ENCODE data around the gene CD9.

The CD9 gene

DNA sequence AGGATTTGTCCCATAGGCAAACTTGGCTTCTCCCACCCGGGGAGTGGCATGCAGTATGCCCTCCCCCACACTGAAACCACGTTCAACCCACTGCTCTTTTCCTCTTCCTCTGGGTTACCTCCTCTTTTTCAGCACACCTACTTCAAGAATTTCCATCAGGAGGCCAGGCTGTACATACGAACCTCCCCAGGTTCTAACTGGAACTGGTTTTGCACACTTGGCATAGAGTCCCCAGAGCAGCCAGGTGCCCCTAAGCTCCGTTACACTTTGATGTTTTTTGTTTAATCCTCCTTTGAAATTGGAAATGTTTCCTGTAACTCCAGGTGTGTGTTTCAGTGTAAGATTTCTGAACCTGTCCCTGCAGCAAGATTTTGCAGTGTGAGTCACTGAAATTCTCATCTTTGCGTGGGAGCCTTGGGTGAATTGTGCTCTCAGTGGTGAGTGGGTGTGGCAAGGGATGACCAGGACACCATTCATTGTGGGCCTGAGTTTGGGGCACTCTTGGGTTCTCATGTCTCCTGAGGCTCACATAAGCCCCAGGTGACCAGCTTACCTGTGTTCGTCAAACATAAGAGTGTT is 18.2 kb downstream of the CD9 start:
- no peak for DNase-seq (ENCODE audit: low read depth in 1 of 2, low spot score in 1 of 2)

DNA sequence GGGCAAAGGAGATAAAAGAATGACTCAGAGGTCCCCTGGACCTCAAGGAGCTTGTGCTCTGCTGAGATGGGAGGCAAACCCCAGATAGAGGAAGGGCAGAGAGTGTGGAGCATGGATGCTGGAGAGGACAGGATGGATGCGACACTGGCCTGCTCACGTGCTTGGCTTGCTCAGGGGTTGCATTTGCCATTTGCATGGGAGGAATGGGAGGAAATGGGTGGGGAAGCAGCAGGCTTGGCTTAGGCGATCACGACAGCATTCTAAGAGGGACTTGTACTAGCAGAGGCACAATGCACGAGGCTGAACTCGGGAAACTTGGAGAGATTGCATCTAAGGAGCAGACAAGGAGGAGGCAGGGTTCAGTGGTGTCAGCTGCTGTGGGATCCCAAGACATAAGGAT is 19.8 kb downstream of the CD9 start:
- DNase-seq (ENCODE audit: low read depth in 1 of 2, low spot score in 1 of 2): no peak

DNA sequence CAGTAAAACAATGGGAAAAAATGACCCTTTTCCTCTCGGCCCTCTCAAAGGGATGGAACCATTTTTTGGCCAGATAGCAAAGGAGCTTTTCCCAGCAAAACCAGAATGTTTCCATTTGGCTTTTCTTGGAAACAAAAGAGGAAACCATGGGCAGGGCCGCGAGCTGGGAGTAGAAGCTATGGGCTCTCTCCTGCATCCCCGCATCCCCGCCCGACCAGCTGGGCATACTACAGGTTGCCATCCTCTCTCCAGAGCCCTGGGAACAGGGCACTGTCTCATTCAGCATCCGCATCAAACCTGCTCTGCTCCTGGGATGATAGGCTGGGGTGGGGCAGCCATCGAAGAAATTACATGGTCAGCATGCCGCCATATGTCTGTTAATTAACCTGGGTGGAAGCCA is 20.9 kb downstream of the CD9 start:
- no peak for DNase-seq (ENCODE audit: low read depth in 1 of 2, low spot score in 1 of 2)

DNA sequence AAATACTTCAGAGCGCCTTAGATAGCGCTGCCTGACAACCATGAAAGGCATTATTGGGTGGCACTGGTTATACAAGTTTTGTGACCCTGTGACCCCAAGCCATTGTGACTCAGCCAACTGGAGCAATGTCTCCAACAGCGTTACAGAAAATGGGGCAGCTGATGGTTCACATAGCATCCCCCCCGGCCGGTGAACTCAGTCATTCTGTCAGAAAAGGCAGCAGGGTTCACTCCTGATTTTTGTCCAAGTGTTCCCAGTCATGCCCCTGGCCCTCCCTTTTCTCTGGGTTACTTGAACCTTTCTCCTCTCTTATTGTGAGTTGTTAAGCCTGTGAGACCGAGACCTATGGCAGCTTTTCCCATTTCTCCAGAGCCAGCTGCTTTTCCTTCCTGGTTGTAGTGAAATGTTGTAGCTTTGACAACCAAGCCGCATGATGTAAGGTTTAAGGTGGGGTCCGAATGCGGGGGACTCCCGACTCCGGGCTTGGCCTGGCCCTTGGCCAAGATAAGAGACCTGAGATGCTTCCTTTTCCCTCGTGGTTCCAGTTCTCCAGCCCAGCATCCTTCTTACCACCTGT is 22.0 kb downstream of the CD9 start:
- DNase-seq (ENCODE audit: low read depth in 1 of 2, low spot score in 1 of 2): no peak

DNA sequence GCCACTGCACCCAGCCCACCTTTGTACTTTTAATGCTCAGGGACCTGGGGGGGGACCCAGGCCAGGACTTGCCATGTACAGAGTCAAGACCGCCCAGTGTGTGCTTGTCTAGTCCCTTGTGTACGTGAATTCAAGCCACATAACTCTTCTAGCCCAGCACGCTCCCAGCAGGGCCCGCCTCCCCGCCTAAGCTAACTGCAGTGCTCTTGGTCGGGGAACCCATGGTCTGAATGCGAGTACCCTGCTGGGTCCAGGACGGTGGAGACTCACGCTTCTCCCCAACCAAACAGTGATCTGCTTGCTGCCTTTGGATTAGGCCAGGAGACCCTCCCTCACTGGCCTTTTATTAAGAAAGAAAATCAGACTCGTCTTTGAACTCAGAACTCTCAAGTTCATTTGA is 23.3 kb downstream of the CD9 start:
- DNase-seq (ENCODE audit: low read depth in 1 of 2, low spot score in 1 of 2): no peak

DNA sequence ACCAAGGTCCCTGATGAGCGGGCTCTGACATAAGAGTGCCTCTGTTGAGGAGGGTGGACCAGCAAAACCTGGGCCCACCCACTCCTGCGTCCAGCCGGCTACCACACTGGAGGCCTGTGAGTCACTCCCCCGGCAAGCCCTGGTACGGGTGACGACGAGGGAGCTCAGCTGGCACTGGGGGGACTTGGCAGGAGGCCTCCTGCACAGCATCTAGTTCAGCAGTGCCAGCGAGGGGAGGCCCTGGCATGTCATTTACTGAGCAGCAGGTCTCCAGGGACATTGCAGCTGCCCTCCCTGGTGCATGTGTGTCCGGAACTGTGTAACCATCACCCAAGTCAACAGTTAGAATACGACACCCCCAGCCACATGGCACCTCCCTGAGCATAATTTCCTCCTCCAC is 24.4 kb downstream of the CD9 start:
- no peak for DNase-seq (ENCODE audit: low read depth in 1 of 2, low spot score in 1 of 2)

DNA sequence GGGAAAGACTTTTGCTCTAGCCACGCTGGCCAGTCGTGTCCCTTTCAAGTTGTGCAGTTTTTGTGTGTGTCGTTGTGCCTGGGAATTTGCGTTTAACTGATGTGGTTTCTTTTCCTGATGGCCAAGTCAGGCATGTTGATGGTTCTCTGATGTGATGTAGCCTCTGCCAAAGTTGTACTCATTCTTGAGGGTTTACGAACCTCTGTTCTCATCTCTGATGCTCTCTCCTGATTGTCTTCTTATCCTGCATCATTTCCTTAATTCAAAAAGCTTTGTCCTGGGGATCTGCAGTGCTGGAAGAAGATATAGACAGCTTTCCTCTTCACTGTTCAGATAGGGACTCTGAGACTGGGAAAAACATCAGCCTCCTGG is 25.4 kb downstream of the CD9 start:
- no peak for DNase-seq (ENCODE audit: low read depth in 1 of 2, low spot score in 1 of 2)

DNA sequence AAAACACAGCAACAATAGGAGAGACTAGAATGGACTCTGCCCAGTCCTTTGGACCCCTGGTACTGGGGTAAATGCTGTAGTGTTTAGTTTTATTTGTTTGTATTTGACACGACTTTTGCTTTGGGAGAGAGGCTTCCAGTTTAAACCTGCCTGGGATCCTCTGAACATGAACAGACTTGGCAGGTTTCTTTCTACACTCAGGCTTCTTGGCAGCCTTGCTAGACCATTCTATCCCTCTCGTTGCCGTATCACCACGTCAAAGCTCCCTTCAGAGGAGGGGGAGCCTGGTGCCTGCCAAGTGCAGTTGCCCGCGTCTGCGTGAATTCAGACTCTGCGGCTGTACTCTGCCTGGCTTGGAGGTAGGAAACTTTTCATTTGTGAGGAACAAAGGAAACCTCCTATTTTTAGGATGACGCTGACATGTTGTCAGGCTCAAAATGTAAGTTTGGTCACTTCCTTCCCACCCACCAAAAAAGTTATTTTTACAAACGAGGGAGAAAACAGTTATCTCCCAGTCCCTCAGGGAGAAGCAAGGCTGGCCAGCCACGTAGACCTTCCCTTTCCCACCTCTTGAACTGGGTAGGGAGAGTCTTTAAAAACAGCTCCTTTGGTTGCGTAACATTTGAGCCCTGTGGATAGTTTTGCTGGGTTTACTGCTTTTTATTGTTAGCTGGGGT is 25.9 kb downstream of the CD9 start:
- DNase-seq (ENCODE audit: low read depth in 1 of 2, low spot score in 1 of 2): no peak

DNA sequence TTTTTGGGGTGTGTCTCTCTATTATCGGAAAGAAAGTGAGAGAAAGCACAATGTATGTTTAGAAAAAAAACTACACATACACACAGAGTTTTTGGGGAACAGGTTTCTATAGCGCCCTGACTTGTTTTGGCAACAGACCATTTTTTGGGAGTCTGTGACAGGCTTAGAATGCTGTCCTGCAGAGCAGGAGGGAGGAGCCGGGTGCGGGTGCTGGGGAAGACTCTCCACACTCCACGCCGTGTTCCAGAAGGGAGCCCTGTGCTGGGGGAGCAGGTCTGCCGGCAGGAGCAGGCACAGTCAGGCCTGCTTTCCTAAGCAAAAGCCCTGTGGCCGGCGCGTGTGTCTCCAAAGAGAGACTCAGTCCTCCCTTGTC is 26.5 kb downstream of the CD9 start:
- DNase-seq (ENCODE audit: low read depth in 1 of 2, low spot score in 1 of 2): no peak

DNA sequence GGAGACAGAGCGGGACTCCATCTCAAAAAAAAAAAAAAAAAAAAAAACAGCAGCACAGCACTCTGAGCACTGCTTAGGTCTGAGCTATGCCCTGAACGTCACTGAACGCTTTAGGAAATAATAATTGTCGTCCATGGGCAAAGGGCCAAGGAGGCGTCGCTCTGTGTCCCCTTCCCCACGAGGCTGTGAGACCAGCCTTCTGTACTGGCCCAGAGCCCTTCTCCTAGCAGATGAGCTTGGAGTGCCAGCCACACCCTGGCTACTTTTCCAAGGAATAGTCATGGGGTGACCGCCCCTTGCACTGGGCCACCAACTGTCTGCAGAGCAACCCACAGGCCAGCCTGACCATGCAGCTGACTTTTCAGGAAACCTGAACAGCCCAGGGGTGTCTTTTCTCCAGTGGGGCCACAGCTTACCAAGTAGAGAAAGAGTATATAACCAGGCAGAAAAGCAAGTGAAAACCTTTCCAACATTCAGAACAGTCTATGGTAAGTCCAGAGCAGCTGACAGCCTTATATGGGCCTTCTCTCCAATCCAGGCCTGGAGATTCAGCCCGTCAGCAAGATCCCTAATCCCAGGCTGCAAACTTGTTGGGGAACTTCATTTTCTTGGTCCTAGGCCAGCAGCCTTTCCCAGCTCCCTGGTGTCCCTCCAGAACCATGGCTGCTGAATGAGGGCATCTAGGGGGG is 28.5 kb downstream of the CD9 start:
- DNase-seq (ENCODE audit: low read depth in 1 of 2, low spot score in 1 of 2): no peak

DNA sequence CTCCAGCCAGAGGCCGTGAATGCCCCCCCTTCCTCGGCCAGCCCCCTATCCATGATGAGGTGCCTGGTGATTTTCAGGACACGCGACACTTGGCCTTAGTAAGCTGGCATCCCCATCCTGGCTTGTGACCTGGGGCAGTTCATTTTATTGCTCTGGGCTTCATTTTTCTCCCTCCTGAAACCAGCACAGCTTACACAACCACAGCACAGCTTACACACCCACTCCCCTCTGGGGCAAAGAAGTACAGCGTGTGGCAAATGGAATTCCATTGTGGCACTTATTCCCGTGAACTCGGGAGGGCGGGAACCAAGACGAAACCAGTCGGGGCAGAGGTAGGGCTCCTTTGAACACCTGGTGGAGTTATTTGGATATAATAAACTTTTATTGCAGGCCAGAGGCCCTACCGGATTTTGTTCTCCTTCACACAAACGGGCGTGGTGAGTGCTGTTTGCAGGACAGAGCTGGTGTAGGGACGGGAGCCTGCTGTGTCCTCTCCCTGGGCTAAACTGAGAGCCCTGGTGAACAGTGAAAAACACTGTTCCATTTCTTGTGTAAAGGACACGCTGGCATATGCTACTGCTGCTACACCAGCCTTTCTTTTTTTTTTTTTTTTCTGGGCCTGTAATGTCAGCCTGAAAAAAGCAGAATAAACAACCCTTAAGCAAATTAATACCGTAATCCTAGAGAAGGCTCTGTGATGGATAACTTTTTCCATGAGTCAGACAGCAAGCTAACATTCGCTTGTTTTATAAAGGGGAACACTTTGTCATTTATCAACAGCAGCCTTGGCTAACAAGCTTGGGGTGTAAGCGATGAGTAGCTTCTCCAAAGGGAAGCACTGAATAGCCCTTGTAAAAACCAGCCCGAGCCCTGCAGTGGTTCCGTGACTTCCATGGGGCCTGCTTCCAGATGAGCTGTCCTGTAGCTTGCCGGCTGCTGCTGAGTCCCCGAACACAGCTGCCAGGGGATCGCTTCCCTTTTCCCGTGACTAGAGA is 29.3 kb downstream of the CD9 start:
- no peak for DNase-seq (ENCODE audit: low read depth in 1 of 2, low spot score in 1 of 2)

DNA sequence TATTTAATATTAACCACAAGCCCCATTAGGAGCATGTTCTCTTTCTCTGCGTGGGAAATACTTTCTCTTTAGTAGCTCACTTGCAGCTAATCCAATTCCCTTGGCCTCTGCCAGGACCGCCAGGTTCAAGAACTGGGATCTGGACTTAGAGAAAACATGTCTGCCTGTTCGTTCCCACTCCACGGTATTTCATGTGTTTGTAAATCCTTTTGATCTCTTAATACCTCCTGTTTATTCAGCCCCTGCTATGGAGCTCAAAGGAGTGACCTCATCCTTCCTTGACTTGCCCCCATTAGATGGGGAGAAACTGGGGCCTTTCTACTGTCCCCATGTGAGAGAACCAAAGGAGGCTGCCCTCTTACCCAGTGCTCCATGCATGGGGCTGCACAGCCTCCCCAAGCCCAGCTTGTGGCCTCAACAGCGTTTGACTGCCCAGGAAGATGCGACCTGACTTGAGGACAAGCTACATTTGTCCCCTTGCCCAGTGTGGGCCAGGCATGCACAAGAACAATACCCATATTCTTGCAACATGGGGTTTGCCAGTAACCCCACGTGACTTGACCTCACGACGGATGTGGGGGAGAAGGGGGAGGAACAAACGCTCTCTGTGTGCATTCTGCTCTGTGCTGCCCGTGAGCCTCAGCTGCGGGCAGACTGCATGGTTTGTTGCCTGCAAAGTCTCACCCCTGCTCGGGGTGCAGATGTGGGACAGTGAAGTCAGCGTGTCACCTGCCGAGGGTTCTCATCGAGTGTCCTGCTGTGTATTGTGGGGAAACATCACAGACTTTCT is 30.3 kb downstream of the CD9 start:
- DNase-seq (ENCODE audit: low read depth in 1 of 2, low spot score in 1 of 2): peak; percentile 32 to 43

DNA sequence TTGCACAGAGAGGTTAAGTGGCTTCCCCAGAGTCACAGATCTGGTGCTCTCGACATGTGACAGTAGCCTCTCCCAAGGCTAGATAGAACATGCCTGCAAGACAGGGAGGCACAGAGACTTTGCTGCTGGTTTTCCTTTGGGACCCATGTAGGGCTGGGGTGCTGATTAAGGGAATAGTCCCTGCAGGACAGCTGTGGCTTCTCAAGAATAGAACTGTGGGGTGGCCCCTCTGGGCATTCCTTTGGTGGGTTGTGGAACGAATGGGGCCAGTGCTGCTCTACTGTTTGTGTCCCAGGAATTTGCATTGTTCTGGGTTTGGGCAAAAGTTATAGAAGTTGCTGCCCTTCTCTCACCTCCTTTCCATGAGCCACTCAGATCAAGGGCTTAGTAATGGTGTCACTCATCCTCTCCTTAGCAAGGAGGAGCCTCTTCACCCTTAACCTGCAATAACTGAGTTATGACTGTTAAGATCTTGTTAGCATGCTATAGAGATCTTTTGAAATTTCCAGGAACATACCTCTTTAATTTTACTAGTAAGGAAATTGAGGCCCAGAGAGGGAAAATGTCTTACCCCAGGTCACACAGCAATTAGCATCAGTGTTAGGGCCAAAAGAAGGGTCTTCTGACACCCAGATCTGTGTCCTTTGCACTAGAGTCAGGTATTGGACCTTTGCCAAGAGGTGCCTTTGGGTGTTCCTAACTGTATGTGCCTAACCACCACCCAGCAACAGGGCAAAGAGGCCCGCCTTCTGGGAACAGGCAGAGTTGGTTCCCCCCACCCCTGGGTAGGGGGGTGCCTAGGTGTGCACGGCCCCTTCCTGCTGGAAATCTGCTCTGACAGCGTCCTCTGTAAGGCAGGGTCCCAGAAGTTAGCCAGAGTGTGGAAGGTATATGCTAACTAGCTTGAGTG is 31.4 kb downstream of the CD9 start:
- DNase-seq (ENCODE audit: low read depth in 1 of 2, low spot score in 1 of 2): no peak

DNA sequence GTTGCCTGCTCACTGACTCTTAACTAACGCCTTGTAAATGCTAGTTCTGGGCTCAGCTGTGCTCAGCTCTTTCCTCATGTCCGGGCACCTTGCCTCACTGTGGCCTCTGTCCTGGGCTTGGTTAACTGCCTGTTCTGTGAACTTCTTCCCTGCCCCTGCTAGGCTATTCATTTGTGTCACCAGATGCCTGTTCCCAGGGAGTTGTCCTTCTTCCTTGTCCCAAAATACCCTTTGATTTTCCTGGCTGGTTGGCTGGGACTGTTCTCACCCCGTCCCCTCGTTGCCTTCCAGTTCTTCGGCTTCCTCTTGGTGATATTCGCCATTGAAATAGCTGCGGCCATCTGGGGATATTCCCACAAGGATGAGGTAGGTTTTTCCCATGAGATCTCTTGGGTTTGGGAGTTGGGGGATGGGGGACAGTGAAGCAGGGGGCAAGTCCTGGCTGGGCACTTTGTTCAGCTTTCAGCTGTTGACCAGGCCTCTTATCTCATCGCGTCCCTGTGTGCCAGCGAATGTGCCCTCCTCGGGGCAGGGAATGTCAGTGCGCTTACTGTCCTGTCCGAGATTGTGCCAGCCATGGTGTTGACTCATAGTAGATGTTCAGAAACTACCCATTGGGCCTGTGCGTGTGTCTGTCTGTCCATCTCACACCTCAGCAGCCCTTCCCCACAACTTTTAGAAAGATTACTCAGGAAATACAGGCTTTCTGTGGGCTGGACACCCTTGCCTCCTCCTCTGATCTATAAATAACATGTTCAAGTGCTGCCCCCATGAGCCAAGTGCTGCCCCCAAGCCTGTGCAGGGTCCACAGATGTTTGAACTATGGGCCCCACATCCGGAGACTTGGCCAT is 33.1 kb downstream of the CD9 start:
- DNase-seq (ENCODE audit: low read depth in 1 of 2, low spot score in 1 of 2): no peak

DNA sequence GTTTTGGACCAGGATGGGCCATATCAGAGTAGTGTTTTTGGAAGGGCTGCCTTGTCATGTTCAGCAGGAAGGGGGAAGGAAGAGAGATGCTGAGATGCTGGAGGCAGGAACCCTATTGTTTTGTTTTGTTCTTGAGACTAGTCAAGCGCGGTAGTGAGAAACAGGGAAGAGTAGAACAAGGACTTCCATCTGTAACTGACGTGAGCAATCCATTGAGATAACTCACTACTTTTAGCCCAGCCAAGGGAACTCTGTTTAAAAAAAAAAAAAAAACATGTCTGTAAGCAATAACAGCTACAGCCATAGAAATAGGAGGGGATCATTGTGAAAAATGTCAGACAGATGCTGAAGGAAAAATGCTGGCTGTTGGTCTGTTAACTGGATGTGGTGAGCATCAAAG is 34.0 kb downstream of the CD9 start:
- no peak for DNase-seq (ENCODE audit: low read depth in 1 of 2, low spot score in 1 of 2)

DNA sequence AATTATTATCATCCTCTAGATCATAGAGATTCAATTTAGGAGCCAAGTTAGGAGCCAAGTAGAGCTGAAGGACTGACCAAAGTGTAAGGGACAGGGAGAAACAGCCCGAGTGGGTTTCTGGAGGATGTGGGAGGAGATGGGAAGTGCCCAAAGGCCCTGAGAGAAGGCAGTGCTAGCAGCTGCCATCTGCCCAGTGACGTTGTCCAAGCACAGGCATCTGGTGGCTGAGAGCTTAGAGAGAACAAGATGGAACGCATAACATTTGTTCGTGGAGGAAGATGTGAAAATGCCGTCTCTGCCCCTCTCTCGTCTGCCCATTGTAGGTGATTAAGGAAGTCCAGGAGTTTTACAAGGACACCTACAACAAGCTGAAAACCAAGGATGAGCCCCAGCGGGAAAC is 34.7 kb downstream of the CD9 start:
- no peak for DNase-seq (ENCODE audit: low read depth in 1 of 2, low spot score in 1 of 2)

DNA sequence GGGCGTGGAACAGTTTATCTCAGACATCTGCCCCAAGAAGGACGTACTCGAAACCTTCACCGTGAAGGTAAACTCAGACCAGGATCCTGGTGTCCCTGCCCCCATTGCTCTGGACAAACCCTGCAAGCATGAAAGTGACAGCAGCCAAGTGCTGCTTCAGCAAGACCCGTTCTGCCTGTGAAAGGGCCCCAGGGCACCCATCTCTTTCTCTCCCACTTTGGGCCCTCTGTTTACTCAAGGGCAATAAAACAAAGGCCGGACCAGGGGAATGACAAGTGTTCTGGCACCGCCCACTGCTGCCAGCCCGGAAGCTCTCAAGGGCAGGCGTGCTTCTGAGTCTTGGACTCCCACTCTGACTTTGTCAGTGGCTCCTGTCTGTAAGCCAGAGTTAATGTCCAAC is 35.3 kb downstream of the CD9 start:
- no peak for DNase-seq (ENCODE audit: low read depth in 1 of 2, low spot score in 1 of 2)

DNA sequence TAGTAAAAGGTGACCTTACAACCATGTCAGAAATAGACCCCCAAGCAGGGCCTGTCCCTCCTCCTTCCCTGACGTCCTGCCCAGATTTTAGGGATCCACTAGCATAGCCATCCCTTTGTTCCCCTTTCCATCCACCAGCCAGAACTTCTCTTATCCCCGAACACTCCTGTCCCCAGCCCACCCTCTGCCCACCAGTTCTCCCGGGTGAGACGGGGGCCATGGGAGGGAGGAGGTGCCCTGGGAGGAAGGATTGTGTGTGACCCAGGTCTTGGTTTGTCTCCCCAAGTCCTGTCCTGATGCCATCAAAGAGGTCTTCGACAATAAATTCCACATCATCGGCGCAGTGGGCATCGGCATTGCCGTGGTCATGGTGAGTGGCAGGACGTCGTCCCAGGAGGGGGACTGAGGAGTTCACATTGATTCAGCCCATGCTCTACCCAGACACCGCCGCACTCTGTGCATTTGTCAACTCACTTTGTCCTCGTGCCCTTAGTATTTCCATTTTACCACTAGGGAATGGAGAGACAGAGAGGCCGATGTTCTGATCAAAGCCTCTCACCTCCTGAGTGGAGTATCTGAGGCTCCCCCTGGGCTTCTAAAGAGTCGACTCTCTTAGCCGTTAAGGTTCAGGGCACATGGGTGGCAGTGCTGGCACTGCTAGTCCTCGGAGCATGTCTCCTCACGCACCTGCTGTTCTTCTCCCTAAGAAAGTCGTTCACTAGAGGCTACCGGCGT is 35.9 kb downstream of the CD9 start:
- DNase-seq (ENCODE audit: low read depth in 1 of 2, low spot score in 1 of 2): no peak
